NCI-H345 (cell line): Measurements from ENCODE around the gene CHEK2.
"Not testable (repeated sequence)": the region's sequence is repeated elsewhere in the genome, so short reads cannot be mapped to it uniquely, and the experiment has no call there.

Experiments
- DNase-seq: peaks from one replicate; lab custom pipeline; 2025; lab: John Stamatoyannopoulos, UW

The CHEK2 gene

DNA sequence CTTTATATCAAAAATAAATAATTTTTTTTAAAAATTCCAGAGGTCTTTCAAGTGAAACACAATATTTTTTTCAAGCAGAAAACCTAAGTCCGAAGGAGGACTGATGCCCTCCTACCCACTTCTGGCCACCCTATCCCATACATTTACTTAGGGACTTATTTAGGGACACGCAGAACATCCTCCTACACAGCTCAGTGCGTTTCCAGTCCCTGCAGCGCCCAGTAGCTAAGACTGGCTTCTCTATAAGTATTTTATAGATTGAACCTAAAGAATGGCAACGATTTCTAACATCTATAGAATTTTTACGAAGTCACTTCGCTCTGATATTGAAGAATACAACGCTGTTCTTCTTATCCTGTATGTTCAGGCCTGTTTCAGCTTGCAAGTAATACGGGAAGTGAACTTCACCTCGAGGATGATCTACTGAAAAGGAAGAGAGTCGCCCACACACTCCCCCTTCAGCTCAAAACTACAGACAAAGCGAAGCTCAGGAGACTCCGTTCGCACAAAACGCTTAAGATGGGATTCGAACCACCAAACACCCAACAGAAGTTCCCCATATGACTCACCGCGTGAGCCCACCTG lies 328 bp downstream of the CHEK2 start:
- no peak for DNase-seq

DNA sequence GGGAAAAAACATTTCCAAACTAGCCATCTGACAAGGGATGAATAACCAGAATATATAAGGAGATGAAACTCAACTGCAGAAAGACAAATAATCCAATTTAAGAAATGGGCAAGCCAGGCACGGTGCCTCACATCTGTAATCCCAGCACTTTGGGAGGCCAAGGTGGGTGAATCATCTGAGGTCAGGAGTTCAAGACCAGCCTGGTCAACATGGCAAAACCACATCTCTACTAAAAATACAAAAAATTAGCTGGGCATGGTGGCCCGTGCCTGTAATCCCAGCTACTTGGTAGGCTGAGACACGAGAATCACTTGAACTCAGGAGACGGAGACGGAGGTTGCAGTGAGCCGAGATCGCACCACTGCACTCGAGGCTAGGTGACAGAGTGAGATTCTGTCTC lies 2.7 kb downstream of the CHEK2 start:
- DNase-seq, result not testable (repeated sequence)

DNA sequence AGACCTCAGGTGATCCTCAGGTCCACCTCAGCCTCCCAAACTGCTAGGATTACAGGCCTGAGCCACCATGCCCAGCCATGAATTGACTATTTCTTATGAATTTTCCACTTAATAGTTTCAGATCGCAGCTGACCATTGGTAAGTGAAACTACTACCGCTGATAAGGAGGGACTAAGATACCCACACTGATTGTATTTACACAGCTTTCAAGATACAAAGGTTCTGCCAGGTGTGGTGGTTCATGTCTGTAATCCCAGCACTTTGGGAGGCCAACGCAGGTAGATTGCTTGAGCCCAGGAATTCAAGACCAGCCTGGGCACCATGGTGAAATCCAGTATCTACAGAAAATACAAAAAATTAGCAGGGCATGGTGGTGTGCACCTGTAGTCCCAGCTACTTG lies 3.9 kb downstream of the CHEK2 start:
- DNase-seq, result no peak

DNA sequence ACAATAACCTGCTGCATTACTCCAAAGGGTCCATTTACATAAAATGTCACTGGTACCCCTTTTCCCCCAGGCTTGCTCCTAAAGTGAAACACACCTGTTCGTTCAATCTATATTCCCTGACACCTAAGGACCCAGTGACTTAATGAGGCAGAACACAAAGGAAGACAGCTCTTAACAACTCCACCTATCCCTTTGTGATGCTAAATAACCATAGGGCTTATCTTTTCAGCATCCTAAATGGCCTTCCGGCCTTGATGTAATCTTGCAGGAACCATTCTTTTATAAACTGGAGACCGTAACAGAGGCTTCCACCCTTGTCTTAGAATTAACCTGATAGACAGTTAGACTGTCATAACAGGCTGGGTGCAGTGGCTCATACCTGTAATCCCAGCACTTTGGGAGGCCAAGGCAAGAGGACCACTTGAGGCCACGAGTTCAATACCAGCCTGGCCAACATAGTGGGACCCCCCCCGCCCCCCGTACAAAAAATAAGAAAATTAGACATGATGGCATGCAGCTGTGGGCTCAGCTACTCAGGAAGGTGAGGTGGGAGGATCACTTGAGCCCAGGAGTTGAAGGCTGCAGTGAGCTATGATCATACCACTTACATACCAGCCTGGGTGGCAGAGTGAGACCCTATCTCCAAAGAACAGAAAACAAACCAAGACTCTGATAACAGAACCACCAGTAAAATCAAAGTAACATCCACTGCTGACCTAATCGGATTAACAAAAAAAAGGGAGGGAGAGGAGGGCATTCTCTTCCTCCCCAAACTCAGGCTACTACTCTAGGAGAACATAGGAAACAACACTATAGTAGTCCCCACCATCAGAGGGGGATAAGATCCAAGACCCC lies 5.1 kb downstream of the CHEK2 start:
- peak; percentile 66 for DNase-seq

DNA sequence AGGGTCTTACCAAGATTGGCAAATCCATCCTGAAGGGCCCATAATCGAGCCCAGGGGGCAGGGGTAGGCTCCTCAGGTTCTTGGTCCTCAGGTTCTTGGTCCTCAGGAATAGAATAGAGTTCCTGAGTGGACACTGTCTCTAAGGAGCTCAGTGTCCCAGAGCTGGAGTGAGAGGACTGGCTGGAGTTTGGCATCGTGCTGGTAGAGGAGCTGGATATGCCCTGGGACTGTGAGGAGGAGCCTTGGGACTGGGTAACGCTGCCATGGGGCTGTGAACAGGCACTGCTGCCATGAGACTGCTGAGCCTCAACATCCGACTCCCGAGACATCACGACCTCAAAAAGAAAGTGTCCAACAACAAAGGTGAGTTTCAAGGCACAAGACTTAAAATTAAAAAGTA lies 7.2 kb downstream of the CHEK2 start:
- no peak for DNase-seq

DNA sequence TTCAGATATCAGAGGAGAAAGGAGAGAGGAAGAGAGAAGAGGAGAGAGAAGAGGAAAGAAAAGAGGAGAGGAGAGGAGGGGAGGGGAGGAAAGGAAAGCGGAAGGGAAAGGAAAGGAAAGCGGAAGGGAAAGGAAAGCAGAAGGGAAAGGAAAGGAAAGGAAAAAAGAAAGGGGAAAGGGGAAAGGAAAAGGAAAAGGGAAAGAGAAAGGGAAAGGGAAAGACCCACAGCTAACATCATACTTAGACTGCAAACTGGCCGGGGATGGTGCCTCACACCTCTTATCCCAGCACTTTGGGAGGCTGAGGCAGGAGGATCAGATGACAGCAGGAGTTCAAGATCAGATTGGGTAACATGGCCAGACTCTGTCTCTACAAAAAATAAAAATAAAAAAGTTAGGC lies 11.4 kb downstream of the CHEK2 start:
- no peak for DNase-seq

DNA sequence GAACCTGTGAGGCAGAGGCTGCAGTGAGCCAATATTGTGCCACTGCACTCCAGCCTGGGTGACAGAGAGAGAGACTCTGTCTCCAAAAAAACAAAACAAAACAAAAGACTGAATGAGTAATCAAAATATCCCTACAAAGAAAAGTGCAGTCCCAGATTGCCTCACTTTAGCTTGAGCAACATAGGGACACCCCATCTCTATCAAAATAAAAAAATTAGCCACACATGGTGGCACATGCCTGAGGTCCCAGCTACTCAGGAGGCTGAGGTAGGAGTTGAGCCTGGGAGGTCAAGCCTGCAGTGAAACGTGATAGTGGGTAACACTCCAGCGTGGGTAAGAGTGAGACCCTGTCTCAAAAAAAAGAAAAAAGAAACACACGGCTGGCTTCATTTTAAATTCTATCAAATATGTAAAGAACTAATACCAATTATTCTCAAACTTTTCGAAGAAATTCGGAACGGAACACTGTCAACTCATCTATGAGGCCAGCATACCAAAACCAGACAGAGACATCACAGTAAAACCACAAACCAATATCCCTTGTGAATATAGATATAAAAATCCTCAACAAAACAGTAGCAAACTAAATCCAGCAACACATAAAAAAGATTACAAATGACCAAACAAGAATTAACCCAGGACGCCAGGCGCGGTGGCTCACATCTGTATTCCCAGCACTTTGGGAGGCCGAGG lies 12.9 kb downstream of the CHEK2 start:
- no peak for DNase-seq

DNA sequence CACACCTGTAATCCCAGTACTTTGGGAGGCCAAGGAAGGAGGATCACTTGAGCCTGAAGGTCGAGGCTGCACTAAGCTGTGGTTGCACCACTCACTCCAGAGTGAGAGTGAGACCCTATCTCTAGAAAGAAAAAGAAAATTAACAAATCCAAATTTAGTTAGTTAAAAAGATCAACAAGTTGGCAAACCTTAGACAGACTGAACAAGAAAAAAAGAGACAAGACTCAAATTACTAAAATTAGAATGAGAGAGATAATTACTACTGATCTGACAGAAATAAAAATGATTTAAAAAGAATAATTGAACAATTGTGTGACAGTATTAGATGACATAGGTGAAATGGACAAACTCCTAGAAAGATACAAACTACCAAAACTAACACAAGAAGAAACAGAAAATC lies 13.6 kb downstream of the CHEK2 start:
- DNase-seq, result no peak

DNA sequence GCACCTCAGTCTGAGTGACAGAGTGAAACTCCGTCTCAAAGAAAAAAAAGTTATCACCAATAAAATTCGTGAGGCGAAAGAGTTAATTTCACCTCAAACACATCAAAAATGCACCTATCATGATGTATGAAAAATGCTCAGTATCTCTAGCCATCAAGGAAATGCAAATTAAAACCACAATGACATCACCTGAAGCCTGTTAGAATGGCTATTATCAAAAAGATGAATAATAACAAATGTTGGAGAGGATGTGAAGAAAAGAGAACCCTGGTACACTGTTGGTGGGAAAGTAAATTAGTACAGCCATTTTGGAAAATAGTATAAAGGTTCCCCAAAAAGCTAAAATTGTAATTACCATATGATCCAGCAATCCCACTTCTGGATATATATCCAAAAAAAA lies 23.6 kb downstream of the CHEK2 start:
- DNase-seq, result no peak

DNA sequence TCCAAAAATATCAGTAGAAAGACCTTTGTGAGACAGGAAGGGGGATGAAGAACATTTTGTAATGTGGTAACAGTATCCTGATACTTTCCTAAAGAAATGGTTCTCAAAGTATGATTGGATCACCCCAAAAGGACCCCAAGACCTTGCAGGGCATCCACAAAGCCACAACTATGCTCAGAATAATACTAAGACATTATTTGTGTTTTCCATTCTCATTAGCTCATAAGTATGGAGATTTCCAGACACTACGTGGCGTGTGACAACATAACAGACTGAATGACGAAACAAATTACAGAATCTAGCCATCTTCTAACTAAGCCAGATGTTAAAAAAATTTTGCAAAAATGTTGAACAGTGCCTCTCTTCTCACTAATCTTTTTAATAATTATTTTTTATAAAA lies 24.9 kb downstream of the CHEK2 start:
- no peak for DNase-seq

DNA sequence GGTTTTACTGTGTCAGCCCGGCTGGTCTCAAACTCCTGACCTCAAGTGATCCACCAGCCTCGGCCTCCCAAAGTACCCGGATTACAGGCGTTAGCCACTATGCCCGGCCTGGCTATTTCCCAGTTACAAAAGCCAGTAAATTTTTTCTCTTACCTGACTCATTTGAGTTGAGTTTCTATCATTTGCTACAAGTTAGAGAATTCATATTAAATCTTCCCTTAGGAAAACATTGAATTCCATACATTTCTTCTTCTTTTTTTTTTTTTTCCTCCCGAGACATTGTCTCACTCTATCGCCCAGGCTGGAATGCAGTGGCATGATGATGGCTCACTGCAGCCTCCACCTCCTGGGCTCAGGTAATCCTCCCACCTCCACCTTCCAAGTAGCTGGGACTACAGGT lies 26.0 kb downstream of the CHEK2 start:
- DNase-seq, result no peak

DNA sequence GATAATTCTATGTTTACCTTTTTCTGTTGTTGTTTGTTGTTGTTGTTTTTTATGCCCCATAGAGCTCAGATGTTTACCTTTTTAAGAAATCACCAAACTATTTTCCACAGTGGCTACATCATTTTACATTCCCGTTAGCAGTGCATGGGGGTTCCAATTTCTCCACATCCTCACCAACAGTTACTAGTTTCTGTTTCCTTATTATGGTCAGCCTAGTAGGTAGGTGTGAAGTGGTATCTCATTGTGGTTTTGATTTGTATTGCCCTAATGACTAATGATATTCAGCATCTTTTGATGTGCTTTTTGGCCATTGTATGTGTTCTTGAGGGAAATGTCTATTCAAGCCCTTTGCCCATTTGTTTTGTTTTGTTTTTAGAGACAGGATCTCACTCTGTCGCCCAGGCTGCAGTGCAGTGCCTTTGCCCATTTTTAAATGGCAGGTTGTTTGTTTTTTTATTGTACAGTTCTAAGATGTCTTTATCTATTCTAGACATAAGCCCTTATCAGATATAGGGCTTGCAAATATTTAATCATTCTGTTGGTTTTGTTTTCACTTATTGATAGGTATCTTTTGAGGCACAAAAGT lies 27.5 kb downstream of the CHEK2 start:
- DNase-seq, result no peak

DNA sequence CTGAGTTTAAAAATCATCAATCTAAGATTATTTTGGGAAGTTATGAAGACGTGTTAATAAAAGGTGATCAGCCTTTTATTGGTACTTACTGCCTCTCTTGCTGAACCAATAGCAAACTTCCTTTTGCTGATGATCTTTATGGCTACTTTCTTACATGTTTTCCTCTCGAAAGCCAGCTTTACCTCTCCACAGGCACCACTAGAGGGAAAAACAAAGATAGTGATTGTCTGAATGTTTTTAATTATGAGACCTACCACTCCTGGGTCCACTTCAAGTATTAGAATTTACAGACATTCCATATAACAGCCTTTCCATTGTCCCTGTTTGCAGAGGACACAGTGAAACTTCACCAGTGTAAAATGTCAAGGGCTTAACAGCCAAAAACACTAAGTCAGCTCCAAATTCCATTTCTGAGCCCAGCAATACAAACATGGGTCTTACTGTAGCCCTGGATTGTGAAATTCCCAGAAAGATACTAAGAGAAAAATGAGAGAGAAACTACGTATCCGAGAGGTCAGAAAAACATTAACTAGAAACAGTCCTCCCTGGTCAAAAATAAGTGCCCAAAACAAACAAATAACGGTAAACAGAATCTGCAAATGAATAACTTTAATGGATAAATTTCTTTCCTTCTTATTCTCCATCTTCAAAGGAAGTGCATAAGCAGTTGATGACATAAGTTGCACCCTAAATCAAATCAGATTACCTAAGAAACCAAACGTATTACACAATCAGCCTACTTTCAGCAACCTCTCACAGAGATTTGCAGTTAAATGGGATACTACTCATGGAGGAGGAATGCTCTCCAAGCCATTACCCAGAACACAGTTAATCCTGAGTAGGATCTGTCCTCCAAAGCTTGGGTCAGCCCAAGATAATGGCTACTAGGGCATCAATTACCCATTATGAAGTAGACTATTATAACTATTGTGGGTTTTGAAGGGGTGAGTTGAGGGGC lies 29.5 kb downstream of the CHEK2 start:
- DNase-seq, result no peak

DNA sequence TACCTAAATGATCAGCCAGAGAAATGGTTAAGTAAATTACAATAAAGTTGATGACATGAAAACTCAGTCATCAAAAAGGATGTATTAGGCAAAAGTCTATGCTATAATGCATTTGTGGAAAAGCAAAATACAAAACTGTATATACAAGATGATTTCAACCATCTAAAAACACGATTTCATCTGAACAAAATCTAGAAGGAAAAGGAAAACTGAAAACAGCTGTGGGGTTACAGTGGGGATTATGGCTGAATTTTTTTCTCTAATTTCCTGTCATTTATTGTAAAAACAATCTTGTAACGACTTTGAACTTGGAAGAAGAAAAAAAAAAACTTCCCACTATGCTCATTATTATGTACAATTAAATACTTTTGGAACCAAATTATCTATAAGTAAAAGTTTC lies 30.3 kb downstream of the CHEK2 start:
- DNase-seq, result no peak

DNA sequence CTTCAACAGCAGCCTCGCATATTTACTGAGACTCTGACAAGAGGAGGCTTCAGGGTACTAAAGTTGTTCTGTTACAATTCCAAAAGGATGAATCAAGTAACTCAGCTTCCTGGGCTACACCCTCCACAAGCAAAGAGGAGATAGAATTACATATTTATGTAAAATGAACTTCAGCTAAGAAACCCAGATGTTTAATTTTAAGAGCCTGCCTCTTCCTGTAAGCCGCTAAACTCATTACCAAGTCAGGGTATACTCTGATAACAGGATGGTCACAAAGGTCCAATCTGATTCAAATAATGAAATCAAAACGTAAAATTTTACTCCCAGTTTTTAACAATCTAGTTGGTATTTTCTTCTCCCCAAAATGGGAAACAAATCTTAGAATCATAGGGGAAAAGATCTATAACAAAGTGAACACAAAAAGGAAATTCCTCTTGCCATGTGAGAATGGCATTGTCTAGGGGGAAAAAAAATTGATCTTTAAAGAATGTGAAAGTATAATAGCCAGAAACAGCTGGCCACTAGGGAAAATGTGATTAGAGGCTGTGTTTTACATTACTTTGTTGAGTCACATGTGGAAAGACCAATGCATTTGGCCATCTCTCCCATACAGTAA lies 30.9 kb downstream of the CHEK2 start:
- DNase-seq, result no peak

DNA sequence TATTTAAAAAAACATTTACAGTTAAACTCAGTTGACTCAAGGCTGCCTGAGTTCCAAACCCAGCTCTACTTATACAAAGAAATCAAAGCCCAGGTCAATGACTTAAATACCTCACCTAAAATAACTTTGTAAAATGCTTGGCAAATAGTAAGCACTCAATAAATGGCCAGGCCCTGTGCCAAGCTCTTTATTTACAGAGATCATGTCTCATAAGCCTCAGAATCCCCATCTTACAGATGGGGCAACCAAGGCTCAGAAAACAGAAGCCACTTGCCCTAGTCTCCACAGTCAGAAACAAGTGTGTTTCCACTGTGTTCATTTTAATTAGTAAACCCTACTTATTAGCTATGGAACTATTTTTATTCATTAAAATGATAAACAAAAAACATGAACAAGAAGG lies 31.5 kb downstream of the CHEK2 start:
- no peak for DNase-seq

DNA sequence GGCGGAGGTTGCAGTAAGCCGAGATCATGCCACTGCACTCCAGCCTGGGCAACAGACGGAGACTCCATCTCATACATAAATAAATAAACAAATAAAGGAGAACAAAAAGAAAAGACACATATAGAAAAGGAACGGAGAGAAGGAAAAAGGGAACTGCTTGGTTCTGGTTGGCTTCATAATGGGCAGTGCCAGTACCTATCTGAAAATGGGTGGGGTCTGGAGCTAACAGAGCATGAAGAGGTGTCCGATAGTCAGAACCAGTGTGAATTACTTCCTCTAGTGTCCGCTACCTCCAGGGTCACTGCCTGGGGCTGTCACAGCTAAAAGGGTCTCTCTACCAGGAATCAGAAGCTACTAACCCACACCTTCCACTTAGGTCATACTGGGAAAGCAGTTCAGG lies 34.8 kb downstream of the CHEK2 start:
- no peak for DNase-seq

DNA sequence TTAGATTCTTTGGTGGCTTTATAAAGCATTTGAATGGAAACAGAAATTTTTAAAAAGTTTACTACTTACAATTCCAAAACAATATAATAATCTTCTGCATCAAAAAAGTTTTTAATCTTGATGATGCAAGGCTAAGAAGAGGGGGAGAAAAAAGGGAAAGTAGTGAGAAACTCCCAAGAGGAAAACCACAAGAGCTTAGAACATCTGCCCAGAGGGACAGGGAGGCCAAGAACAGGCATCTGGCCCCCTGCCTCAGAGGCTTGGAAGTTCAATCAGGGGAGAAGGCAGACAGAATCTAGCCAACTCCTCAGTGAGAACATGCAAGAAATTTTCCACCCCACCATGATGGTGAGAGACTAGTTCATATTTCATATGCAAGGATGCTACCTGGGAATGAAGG lies 38.2 kb downstream of the CHEK2 start:
- no peak for DNase-seq

DNA sequence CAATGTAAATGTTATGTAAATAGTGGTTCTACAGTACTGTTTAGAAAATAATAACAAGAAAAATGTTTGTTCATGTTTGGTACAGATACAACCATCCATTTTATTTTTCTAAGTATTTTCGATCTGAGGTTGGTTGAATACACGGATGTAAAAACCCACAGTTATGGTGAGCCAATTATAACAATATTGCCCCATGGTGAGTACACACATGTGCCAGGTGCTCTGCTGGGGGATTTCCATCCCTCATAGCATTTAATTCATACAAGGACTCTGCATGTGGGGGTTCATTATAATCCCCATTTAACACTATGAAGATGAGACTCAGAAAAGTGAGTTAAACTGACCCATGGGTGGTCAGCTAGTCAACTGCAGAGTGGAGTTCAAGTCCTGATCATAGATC lies 38.7 kb downstream of the CHEK2 start:
- no peak for DNase-seq

DNA sequence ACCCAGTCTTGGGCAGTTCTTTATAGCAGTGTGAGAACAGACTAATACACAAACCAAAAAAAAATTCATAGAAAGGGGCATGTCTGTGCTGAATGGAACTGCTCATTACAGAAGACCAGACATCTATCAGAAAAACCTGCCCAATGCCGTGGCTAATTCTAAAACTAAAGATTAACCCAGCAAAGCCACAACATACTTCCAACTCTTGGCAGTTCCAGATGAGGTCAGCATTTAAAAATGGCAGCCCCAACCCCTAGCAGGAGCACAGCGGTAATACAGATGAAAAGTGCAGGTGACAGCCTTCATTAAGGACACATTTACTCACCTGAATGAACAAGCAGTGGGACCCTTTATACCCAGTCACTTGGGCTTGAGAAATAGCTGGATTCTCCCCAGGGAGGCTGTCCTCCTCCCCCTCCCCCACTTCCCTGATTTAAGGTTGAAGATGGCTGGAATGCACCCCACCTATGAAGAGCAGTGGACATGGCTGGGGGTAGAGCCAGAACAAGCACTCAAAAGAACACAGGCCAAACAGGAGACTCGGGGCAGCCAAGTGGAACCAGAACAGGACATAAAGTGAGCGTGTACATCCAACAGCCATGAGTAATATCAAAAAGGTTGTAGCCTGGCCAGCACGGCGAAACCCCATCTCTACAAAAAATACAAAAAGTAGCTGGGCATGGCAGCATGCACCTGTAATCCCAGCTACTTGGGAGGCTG lies 48.4 kb downstream of the CHEK2 start:
- DNase-seq, result not testable (repeated sequence)

DNA sequence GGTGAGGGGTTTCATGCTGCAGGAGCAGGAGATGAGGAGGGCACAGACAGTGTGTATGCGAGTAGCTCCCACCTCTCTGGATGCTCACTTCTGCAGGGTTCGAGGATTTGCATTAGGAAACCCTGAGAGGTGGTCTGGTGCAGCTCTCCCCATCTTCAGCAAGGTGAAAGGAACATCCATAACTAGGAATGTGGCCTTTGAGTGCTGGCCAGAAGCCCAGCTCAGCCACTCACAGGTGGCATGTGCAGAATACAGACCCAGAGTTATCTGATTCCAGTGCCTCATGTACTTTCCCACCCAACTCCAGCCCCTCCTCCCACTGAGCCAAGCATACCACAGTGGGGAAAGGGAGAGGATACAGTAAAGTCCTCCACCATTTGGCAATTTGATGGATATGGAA lies 51.8 kb downstream of the CHEK2 start:
- DNase-seq, result not testable (repeated sequence)
